DOHH2 (cell line): ENCODE results near the gene ODC1.

Experiments used
- H3F3A ChIP-seq: fragments of 200-600 bp; sonication (generic), shearing (Covaris generic); 2 replicates; pipeline ENCODE4 v1.6.0; 2016; ENCODE audit warnings: antibody characterized with exemption, mild to moderate bottlenecking; ENCODE audit not compliant: control insufficient read depth, insufficient read depth
- H3K27ac ChIP-seq: fragments of 200-600 bp; sonication (generic); 2 replicates; pipeline ENCODE4 v1.5.1; 2014; ENCODE audit warnings: low read depth, mild to moderate bottlenecking, low read length, moderate library complexity
- H3K27me3 ChIP-seq: fragments of 200-600 bp; sonication (generic); 2 replicates; pipeline ENCODE4 v1.6.1; 2014; ENCODE audit warnings: mild to moderate bottlenecking, low read length, mixed read lengths; ENCODE audit not compliant: control insufficient read depth
- H3K36me3 ChIP-seq: fragments of 200-600 bp; sonication (generic); 2 replicates; pipeline ENCODE4 v1.6.1; 2014; ENCODE audit warnings: mild to moderate bottlenecking, low read length, moderate library complexity, mixed read lengths; ENCODE audit not compliant: control insufficient read depth
- H3K4me1 ChIP-seq: fragments of 200-600 bp; sonication (generic); 2 replicates; pipeline ENCODE4 v1.6.1; 2014; ENCODE audit warnings: mild to moderate bottlenecking, low read length, mixed read lengths; ENCODE audit not compliant: control insufficient read depth
- H3K4me2 ChIP-seq: fragments of 200-600 bp; sonication (generic); 2 replicates; pipeline ENCODE4 v1.6.0; 2014; ENCODE audit warnings: mild to moderate bottlenecking, low read length, moderate library complexity
- H3K4me3 ChIP-seq: fragments of 200-600 bp; sonication (generic); 2 replicates; pipeline ENCODE4 v1.5.1; 2014; ENCODE audit warnings: mild to moderate bottlenecking, low read length, mixed read lengths
- H3K79me2 ChIP-seq: fragments of 200-600 bp; sonication (generic); 2 replicates; pipeline ENCODE4 v1.6.1; 2014; ENCODE audit warnings: mild to moderate bottlenecking, low read length, mixed read lengths; ENCODE audit not compliant: control insufficient read depth
- H3K9me2 ChIP-seq: fragments of 200-600 bp; sonication (generic); replicated peaks from 2 replicates; pipeline ENCODE4 v1.6.1; 2014; ENCODE audit warnings: mild to moderate bottlenecking, low read length, mixed read lengths; ENCODE audit not compliant: control insufficient read depth
- H3K9me3 ChIP-seq: fragments of 200-600 bp; sonication (generic); 2 replicates; pipeline ENCODE4 v1.6.1; 2014; ENCODE audit warnings: antibody characterized with exemption, low read length, mixed read lengths; ENCODE audit not compliant: control insufficient read depth, insufficient read depth
- H4K20me1 ChIP-seq: fragments of 200-600 bp; sonication (generic); 2 replicates; pipeline ENCODE4 v1.6.0; 2014; ENCODE audit warnings: low read depth, mild to moderate bottlenecking, antibody characterized with exemption, low read length, moderate library complexity; ENCODE audit not compliant: control insufficient read depth, insufficient read depth
- EZH2phosphoT487 ChIP-seq: fragments of 200-600 bp; sonication (generic); IDR thresholded peaks from 2 replicates; pipeline ENCODE4 v1.6.1; 2017; ENCODE audit warnings: borderline replicate concordance, mild to moderate bottlenecking, antibody characterized with exemption, low read length, moderate library complexity, mixed read lengths
- TF ChIP-seq, protein P1 (sequence below): fragments of 200-600 bp; sonication (generic); IDR thresholded peaks from one replicate; pipeline ENCODE4 v1.5.1; 2014; ENCODE audit warnings: antibody characterized with exemption, mild to moderate bottlenecking, low read depth, low read length; ENCODE audit not compliant: poor library complexity, severe bottlenecking

The ODC1 gene

GRCh38 chr2:10415640-10416039 is 32.5 kb downstream of the ODC1 start:
- H3K9me3 ChIP-seq = 0 out of 2 replicates have a peak, but pooled peaks cover 2% of the 10 kb centered on the region
- no peak overlapping the region for H3K27ac ChIP-seq
- TF ChIP-seq EZH2phosphoT487 = no peak
- TF ChIP-seq, protein P1, sequence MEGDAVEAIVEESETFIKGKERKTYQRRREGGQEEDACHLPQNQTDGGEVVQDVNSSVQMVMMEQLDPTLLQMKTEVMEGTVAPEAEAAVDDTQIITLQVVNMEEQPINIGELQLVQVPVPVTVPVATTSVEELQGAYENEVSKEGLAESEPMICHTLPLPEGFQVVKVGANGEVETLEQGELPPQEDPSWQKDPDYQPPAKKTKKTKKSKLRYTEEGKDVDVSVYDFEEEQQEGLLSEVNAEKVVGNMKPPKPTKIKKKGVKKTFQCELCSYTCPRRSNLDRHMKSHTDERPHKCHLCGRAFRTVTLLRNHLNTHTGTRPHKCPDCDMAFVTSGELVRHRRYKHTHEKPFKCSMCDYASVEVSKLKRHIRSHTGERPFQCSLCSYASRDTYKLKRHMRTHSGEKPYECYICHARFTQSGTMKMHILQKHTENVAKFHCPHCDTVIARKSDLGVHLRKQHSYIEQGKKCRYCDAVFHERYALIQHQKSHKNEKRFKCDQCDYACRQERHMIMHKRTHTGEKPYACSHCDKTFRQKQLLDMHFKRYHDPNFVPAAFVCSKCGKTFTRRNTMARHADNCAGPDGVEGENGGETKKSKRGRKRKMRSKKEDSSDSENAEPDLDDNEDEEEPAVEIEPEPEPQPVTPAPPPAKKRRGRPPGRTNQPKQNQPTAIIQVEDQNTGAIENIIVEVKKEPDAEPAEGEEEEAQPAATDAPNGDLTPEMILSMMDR = no peak
- H3K36me3 ChIP-seq = peaks cover 4% of the 10 kb centered on the region; the same call in 1 of the 2 replicates
- H3K4me1 ChIP-seq = peaks cover 21% of the 10 kb centered on the region
- H3K4me2 ChIP-seq = no peak overlapping the region
- H3K27me3 ChIP-seq = no peaks in the 10 kb centered on the region
- H3K4me3 ChIP-seq = no peak overlapping the region
- no peaks in the 10 kb centered on the region for H3K9me2 ChIP-seq
- H3F3A ChIP-seq = peaks cover under 1% of the 10 kb centered on the region
- no peaks in the 10 kb centered on the region for H4K20me1 ChIP-seq
- H3K79me2 ChIP-seq = no peaks in the 10 kb centered on the region

DNA sequence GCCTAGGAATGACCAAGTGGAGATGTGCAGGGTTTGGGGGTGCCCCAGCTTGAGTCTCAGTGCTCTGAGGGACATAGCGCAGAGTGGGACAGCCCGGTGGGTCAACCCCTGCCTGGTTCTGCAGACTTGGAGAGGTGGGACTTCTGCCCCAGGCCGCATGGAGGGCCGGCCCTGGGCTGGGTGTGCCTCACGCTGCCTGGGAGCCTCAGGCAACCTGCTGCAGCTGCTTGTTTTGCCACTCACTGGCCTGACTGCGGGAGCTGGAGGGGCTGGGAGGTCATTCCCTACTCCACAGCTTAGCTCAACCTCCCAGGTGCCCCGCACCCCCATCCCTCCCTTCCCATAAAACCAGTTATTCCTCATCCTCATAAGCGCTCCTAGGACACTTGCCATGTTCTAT is 33.1 kb downstream of the ODC1 start:
- no peak overlapping the region for H3K4me3 ChIP-seq
- H3K9me3 ChIP-seq = 0 out of 2 replicates have a peak, but pooled peaks cover 2% of the 10 kb centered on the region
- peaks cover 4% of the 10 kb centered on the region; the same call in 1 of the 2 replicates for H3K36me3 ChIP-seq
- peaks cover 4% of the 10 kb centered on the region for H3F3A ChIP-seq
- H3K4me1 ChIP-seq = peaks cover 27% of the 10 kb centered on the region
- H3K27ac ChIP-seq = no peak overlapping the region
- no peak for TF ChIP-seq EZH2phosphoT487
- TF ChIP-seq, protein P1 = no peak
- no peaks in the 10 kb centered on the region for H3K79me2 ChIP-seq
- no peaks in the 10 kb centered on the region for H3K27me3 ChIP-seq
- H4K20me1 ChIP-seq = no peaks in the 10 kb centered on the region
- H3K4me2 ChIP-seq = no peak overlapping the region
- no peaks in the 10 kb centered on the region for H3K9me2 ChIP-seq

- Histone ChIP-seq H3K4me3 (no peak overlapping the region), H3K9me2 (no peaks in the 10 kb centered on the region), H3K27me3 (no peaks in the 10 kb centered on the region), H3K9me3 (0 out of 2 replicates have a peak, but pooled peaks cover 2% of the 10 kb centered on the region), H3K4me2 (no peak overlapping the region), H4K20me1 (no peaks in the 10 kb centered on the region), H3K4me1 (peaks cover 31% of the 10 kb centered on the region), H3K79me2 (no peaks in the 10 kb centered on the region), H3K36me3 (peaks cover 4% of the 10 kb centered on the region; the same call in 1 of the 2 replicates), H3K27ac (no peak overlapping the region), H3F3A (peaks cover 8% of the 10 kb centered on the region)
- TF ChIP-seq EZH2phosphoT487 = no peak
- TF ChIP-seq, protein P1 = no peak
These were observed 33.5 kb downstream of the ODC1 start for GRCh38 chr2:10414591-10414990.
